OCI-LY1 (cell line): ENCODE results near the gene TSR3.

Experiments used
- EZH2 ChIP-seq: fragments of 200-600 bp; sonication (generic), shearing (Covaris generic); IDR thresholded peaks from 2 replicates; pipeline ENCODE4 v1.8.0; 2017; ENCODE audit warnings: borderline replicate concordance, mixed run types, mild to moderate bottlenecking, antibody characterized with exemption, low read length, moderate library complexity, mixed read lengths
- TF ChIP-seq, protein P1 (sequence below): fragments of 200-600 bp; sonication (generic), shearing (Covaris generic); IDR thresholded peaks from 2 replicates; pipeline ENCODE4 v1.5.1; 2017; ENCODE audit warnings: mild to moderate bottlenecking, antibody characterized with exemption, low read length, moderate library complexity, mixed read lengths

DNA sequence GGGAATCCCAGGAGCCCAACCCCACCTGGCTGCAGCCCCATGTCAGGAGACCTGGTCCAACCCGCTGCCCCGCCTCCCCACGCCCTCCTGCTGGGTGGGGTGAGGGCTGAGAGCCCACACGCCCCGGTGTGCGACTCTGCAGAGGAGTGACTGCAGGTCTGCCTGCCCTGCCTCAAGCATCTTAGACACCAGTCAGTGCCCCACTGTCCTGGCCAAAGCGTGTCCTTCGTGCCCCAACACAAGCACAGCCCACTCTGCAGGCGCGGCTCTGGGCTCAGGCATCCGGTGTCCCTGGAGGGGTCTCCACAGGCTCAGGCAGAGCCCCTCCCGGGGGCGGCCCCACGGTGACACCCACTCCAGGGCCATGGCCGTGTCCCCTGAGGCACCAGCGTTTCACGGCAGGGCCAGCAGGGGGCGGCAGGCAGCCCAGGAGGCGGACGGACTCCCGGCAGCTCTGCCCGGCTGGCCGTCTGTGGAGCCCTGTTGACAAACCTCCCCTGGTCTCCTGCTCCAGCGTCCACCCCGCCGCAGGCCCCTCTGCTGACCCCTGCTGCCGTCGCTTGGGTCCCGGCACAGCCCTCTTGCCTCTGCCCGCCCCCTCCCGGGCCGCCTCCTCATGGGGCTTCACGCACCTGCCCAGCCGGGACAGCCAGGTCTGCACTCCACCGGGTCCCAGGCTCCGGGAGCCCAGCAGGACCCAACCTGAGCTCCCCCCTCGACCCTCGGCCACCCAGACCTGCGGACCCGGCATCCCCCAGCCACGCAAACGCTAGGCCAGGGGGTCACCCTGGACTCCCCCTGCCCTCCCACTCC lies 50.8 kb downstream of the TSR3 start:
- TF ChIP-seq, protein P1, sequence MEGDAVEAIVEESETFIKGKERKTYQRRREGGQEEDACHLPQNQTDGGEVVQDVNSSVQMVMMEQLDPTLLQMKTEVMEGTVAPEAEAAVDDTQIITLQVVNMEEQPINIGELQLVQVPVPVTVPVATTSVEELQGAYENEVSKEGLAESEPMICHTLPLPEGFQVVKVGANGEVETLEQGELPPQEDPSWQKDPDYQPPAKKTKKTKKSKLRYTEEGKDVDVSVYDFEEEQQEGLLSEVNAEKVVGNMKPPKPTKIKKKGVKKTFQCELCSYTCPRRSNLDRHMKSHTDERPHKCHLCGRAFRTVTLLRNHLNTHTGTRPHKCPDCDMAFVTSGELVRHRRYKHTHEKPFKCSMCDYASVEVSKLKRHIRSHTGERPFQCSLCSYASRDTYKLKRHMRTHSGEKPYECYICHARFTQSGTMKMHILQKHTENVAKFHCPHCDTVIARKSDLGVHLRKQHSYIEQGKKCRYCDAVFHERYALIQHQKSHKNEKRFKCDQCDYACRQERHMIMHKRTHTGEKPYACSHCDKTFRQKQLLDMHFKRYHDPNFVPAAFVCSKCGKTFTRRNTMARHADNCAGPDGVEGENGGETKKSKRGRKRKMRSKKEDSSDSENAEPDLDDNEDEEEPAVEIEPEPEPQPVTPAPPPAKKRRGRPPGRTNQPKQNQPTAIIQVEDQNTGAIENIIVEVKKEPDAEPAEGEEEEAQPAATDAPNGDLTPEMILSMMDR = peak; percentile 77
- no peak for TF ChIP-seq EZH2
